ENCODE results near the gene SFXN4. TPM values are rescaled to one million over a fixed set of nuclear protein-coding genes. Genes with fewer than 3 reads are reported as not detected.
"Not testable (repeated sequence)": the region's sequence is repeated elsewhere in the genome, so short reads cannot be mapped to it uniquely, and the experiment has no call there.

SFXN4 gene
- total and polyA plus RNA-seq, 4 donors: 10.6 to 40.4 (median 22.0) TPM

- no peak for ATAC-seq (ENCODE audit: insufficient read depth, low FRiP score)
- no peak for DNase-seq
- H3K27me3 ChIP-seq (ENCODE audit: control insufficient read depth in 3 of 3, insufficient read depth in 3 of 3, low read length in 2 of 3): no peaks in the 10 kb centered on the region
- H3K36me3 ChIP-seq (ENCODE audit: control insufficient read depth in 4 of 4, insufficient read depth in 4 of 4, low read length in 4 of 4): peaks cover 0 to 2% (median 0%) of the 10 kb centered on the region in 4 donors
- H3K4me1 ChIP-seq (ENCODE audit: control insufficient read depth in 5 of 5, insufficient read depth in 5 of 5, low read length in 5 of 5): peaks cover 0 to 11% (median 2%) of the 10 kb centered on the region in 5 donors
- TF ChIP-seq, protein P1, sequence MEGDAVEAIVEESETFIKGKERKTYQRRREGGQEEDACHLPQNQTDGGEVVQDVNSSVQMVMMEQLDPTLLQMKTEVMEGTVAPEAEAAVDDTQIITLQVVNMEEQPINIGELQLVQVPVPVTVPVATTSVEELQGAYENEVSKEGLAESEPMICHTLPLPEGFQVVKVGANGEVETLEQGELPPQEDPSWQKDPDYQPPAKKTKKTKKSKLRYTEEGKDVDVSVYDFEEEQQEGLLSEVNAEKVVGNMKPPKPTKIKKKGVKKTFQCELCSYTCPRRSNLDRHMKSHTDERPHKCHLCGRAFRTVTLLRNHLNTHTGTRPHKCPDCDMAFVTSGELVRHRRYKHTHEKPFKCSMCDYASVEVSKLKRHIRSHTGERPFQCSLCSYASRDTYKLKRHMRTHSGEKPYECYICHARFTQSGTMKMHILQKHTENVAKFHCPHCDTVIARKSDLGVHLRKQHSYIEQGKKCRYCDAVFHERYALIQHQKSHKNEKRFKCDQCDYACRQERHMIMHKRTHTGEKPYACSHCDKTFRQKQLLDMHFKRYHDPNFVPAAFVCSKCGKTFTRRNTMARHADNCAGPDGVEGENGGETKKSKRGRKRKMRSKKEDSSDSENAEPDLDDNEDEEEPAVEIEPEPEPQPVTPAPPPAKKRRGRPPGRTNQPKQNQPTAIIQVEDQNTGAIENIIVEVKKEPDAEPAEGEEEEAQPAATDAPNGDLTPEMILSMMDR (IDR thresholded peaks at IDR 0.05; ENCODE audit: control extremely low read depth, extremely low read depth): no peak
- H3K4me3 ChIP-seq: no peak overlapping the region
- no peak overlapping the region for H3K9ac ChIP-seq (ENCODE audit: insufficient read depth in 1 of 2, low read length in 2 of 2)
- WGBS, 2 donors: 69 to 80% methylated on average over 10 of the region's 10 CpGs
- H3K9me3 ChIP-seq (ENCODE audit: control insufficient read depth in 4 of 4, insufficient read depth in 3 of 4, low read length in 3 of 4): no peaks in the 10 kb centered on the region
- H3K27ac ChIP-seq (ENCODE audit: low read depth in 1 of 2, low read length in 1 of 2): peak overlapping the region in 1 of 2 donors; percentile 20
Measured at GRCh38 chr10:119101366-119102098, 64.0 kb downstream of the SFXN4 start.

- TF ChIP-seq, protein P1 (IDR thresholded peaks at IDR 0.05; ENCODE audit: control extremely low read depth, extremely low read depth): no peak
- ATAC-seq (ENCODE audit: insufficient read depth, low FRiP score): no peak
- Histone ChIP-seq H3K4me1 (ENCODE audit: control insufficient read depth in 5 of 5, insufficient read depth in 5 of 5, low read length in 5 of 5) (peaks cover 0 to 10% (median 1%) of the 10 kb centered on the region in 5 donors), H3K27me3 (ENCODE audit: control insufficient read depth in 3 of 3, insufficient read depth in 3 of 3, low read length in 2 of 3) (no peaks in the 10 kb centered on the region), H3K4me3 (no peak overlapping the region), H3K36me3 (ENCODE audit: control insufficient read depth in 4 of 4, insufficient read depth in 4 of 4, low read length in 4 of 4) (no peaks in the 10 kb centered on the region), H3K9me3 (ENCODE audit: control insufficient read depth in 4 of 4, insufficient read depth in 3 of 4, low read length in 3 of 4) (no peaks in the 10 kb centered on the region), H3K27ac (ENCODE audit: low read depth in 1 of 2, low read length in 1 of 2) (peak overlapping the region in 1 of 2 donors; percentile 63), H3K9ac (ENCODE audit: insufficient read depth in 1 of 2, low read length in 2 of 2) (no peak overlapping the region)
- no peak for DNase-seq
- WGBS, 2 donors: 71 to 91% methylated on average over 3 of the region's 3 CpGs
Measured at GRCh38 chr10:119100434-119101238, 64.9 kb downstream of the SFXN4 start.

- TF ChIP-seq, protein P1 (IDR thresholded peaks at IDR 0.05; ENCODE audit: control extremely low read depth, extremely low read depth): no peak
- Histone ChIP-seq H3K27ac (ENCODE audit: low read depth in 1 of 2, low read length in 1 of 2) (no peak overlapping the region), H3K4me3 (no peak overlapping the region), H3K36me3 (ENCODE audit: control insufficient read depth in 4 of 4, insufficient read depth in 4 of 4, low read length in 4 of 4) (no peaks in the 10 kb centered on the region), H3K9ac (ENCODE audit: insufficient read depth in 1 of 2, low read length in 2 of 2) (no peak overlapping the region), H3K9me3 (ENCODE audit: control insufficient read depth in 4 of 4, insufficient read depth in 3 of 4, low read length in 3 of 4) (no peaks in the 10 kb centered on the region), H3K4me1 (ENCODE audit: control insufficient read depth in 5 of 5, insufficient read depth in 5 of 5, low read length in 5 of 5) (no peaks in the 10 kb centered on the region), H3K27me3 (ENCODE audit: control insufficient read depth in 3 of 3, insufficient read depth in 3 of 3, low read length in 2 of 3) (no peaks in the 10 kb centered on the region)
- DNase-seq: no peak
- ATAC-seq (ENCODE audit: insufficient read depth, low FRiP score): no peak
- whole genome bisulfite sequencing, 2 donors: 92 to 94% methylated on average over 3 of the region's 3 CpGs
Measured at GRCh38 chr10:119098576-119098975, 66.9 kb downstream of the SFXN4 start.

DNA sequence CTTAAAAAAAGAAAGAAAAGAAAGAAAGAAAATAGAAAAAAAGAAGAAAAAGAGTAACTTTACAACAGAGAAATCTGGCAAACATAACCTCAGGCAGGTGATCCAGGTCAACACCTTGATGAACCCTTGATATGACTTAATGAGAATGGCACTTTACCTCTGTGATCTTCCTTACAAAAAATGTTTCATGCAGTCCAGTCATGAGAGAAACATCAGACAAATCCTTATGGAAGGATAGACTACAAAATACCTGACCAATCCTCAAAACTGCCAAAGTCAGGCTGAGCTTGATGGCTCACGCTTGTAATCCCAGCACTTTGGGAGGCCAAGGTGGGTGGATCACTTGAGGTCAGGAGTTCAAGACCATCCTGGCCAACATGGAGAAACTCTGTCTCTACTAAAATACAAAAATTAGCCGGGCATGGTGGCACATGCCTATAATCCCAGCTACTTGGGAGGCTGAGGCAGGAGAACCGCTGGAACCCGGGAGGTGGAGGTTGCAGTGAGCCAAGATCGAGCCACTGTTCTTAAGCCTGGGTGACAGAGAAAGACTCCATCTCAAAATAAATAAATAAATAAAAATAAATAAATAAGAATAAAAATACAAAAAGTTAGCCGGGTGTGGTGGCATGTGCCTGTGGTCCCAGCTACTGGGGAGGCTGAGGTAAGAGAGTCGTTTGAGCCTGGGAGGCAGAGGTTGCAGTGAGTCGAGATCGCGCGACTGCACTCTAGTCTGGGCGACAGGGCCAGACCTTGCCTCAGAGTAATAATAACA is 68.7 kb downstream of the SFXN4 start:
- not testable (repeated sequence) for H3K9ac ChIP-seq (ENCODE audit: insufficient read depth in 1 of 2, low read length in 2 of 2); H3K27ac ChIP-seq (ENCODE audit: low read depth in 1 of 2, low read length in 1 of 2); DNase-seq; H3K27me3 ChIP-seq (ENCODE audit: control insufficient read depth in 3 of 3, insufficient read depth in 3 of 3, low read length in 2 of 3); H3K4me1 ChIP-seq (ENCODE audit: control insufficient read depth in 5 of 5, insufficient read depth in 5 of 5, low read length in 5 of 5); H3K9me3 ChIP-seq (ENCODE audit: control insufficient read depth in 4 of 4, insufficient read depth in 3 of 4, low read length in 3 of 4); H3K4me3 ChIP-seq; ATAC-seq (ENCODE audit: insufficient read depth, low FRiP score); H3K36me3 ChIP-seq (ENCODE audit: control insufficient read depth in 4 of 4, insufficient read depth in 4 of 4, low read length in 4 of 4)
- 94 to 98% methylated on average over 12 of the region's 12 CpGs for WGBS, 2 donors

All from lung (tissue), 12 donors.